ENCODE data around the gene RAB37.

The RAB37 gene

GRCh38 chr17:74763565-74764387, 26.7 kb downstream of the RAB37 start:
- DNase-seq (ENCODE audit: low spot score), result no peak

GRCh38 chr17:74764751-74765286, 27.8 kb downstream of the RAB37 start:
- DNase-seq (ENCODE audit: low spot score), result no peak

GRCh38 chr17:74766413-74766812, 29.4 kb downstream of the RAB37 start:
- DNase-seq (ENCODE audit: low spot score), result no peak

- no peak for DNase-seq (ENCODE audit: low spot score)
These were observed 30.1 kb downstream of the RAB37 start for GRCh38 chr17:74767111-74767516.

- peak; percentile 87 for DNase-seq (ENCODE audit: low spot score)
These were observed 31.2 kb downstream of the RAB37 start for GRCh38 chr17:74768069-74768762.

- no peak for DNase-seq (ENCODE audit: low spot score)
These were observed 31.7 kb downstream of the RAB37 start for GRCh38 chr17:74768763-74769114.

- no peak for DNase-seq (ENCODE audit: low spot score)
These were observed 32.3 kb downstream of the RAB37 start for GRCh38 chr17:74769266-74769855.

- DNase-seq (ENCODE audit: low spot score), result no peak
These were observed 32.9 kb downstream of the RAB37 start for GRCh38 chr17:74769856-74770497.

- peak; percentile 59 for DNase-seq (ENCODE audit: low spot score)
These were observed 33.7 kb downstream of the RAB37 start for GRCh38 chr17:74770498-74771318.

GRCh38 chr17:74771319-74771914, 34.4 kb downstream of the RAB37 start:
- no peak for DNase-seq (ENCODE audit: low spot score)

GRCh38 chr17:74772053-74772452, 35.0 kb downstream of the RAB37 start:
- DNase-seq (ENCODE audit: low spot score), result no peak

GRCh38 chr17:74773414-74773813, 36.4 kb downstream of the RAB37 start:
- no peak for DNase-seq (ENCODE audit: low spot score)

GRCh38 chr17:74773871-74774286, 36.8 kb downstream of the RAB37 start:
- DNase-seq (ENCODE audit: low spot score), result peak; percentile 73

GRCh38 chr17:74775409-74776043, 38.5 kb downstream of the RAB37 start:
- DNase-seq (ENCODE audit: low spot score), result no peak

GRCh38 chr17:74776044-74776962, 39.2 kb downstream of the RAB37 start, which contains the start of gene NAT9:
Gene NAT9 (minus strand): TSS chr17:74776345. CDS start chr17:74775698, 647 bp downstream.
- DNase-seq (ENCODE audit: low spot score), result peak; percentile 100

- DNase-seq (ENCODE audit: low spot score), result no peak
These were observed 39.9 kb downstream of the RAB37 start for GRCh38 chr17:74776990-74777389.

GRCh38 chr17:74777901-74778515, 41.0 kb downstream of the RAB37 start:
- DNase-seq (ENCODE audit: low spot score), result no peak

- no peak for DNase-seq (ENCODE audit: low spot score)
These were observed 41.9 kb downstream of the RAB37 start for GRCh38 chr17:74778960-74779359.

- no peak for DNase-seq (ENCODE audit: low spot score)
These were observed 42.4 kb downstream of the RAB37 start for GRCh38 chr17:74779501-74779900.

Data from GM03348 (cell line).